Islet of Langerhans (tissue), 1 donor: ENCODE results near the gene FKBP2.

Source experiments
- FAIRE-seq: peaks from one replicate; lab custom pipeline; 2011; peaks lifted over from hg19 to GRCh38; lab: Jason Lieb, UNC

Gene FKBP2

DNA sequence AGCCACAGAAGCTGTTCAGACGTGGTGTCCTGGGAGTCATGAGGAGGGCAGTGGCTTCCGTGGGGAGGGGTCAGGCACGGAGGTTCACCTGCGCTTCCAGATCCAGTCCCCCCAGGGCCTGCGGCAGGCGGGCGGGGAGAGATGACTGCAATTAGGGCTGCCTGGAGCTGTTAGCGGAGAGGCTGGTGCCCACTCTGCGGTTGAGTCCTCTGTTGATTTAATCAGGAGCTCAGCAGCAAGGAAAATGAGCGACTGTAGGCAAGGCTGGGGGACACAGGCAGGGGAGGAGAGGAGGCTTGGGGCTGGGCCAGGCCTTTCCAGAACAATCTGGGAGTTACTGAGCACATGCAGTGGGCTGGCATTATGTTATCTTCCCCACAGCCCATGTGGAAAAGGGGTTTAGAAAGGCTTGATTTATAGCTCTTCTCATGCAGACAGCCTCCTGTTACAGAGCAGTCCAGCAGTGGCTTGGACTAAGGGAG is 23.5 kb downstream of the FKBP2 start:
- FAIRE-seq, result no peak

DNA sequence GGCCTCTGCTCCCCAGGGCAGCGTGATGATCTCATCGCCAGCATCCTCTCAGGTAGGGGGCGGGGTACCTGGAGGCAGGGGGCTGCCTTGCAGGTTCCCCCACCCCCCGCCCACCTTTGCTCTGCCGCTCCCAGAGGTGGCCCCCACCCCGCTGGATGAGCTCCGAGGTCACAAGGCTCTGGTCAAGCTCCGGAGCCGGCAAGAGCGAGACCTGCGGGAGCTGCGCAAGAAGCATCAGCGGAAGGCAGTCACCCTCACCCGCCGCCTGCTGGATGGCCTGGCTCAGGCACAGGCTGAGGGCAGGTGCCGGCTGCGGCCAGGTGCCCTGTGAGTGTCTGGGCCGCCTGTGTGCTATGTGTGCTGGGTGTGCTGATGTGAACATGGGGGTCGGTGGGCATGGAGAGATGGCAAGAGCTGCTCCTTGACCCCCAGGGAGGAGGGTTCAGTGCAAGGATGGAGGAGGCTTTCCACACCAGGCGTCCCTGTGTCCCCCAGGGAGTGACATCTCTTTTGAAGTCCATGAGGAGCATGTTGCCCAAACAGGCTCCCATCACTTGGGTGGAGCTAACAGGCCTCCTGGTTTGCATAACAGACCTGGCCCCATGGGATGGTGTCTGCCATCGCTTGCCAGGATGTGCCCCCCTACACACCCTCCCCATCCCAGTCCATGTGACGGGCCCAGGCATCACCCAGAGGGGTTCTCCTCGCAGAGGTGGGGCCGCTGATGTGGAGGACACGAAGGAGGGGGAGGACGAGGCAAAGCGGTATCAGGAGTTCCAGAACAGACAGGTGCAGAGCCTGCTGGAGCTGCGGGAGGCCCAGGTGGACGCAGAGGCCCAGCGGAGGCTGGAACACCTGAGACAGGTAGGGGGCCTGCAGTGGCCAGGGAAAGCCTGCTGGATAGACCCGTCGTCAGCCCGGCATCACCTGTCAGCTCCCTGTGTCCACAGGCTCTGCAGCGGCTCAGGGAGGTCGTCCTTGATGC is 24.6 kb downstream of the FKBP2 start:
- FAIRE-seq, result no peak

- no peak for FAIRE-seq
Observed at GRCh38 chr11:64266339-64266738, 25.4 kb downstream of the FKBP2 start.

- no peak for FAIRE-seq
Observed at GRCh38 chr11:64267207-64267945, 26.5 kb downstream of the FKBP2 start.

GRCh38 chr11:64268025-64268892 is 27.4 kb downstream of the FKBP2 start:
- FAIRE-seq, result no peak

DNA sequence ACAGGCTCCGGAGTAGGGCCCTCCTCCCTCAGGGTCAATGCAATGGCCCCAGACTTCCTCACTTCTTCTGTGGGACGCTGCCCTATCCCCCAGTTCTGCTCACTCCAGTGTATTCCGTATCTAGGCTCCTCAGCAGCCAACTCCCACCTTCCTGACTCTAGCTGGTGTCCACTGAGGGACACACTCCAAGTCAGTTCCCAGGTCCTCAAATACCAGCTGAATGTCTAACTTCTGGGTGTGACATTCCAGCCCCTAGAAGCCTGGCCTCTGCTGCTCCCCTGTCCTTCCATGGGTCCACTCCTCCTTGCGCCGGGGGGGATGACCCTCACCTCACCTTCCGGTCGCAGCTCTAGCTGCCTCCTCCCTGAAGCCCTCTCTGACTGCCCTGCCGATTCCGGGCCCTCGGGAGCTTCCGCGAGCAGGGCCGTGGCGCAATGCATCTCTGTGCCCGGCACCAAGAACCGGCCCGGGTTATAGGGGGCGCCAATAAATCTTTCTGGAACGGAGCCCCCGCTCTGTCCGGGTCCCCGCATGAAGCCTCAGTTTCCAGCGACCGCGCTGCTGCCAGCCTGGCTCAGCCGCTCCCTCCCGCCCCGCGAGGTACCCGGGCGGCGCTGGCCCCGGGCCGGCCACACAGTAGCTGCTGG is 28.1 kb downstream of the FKBP2 start:
- no peak for FAIRE-seq

- no peak for FAIRE-seq
Observed at GRCh38 chr11:64269540-64270220, 28.8 kb downstream of the FKBP2 start.

DNA sequence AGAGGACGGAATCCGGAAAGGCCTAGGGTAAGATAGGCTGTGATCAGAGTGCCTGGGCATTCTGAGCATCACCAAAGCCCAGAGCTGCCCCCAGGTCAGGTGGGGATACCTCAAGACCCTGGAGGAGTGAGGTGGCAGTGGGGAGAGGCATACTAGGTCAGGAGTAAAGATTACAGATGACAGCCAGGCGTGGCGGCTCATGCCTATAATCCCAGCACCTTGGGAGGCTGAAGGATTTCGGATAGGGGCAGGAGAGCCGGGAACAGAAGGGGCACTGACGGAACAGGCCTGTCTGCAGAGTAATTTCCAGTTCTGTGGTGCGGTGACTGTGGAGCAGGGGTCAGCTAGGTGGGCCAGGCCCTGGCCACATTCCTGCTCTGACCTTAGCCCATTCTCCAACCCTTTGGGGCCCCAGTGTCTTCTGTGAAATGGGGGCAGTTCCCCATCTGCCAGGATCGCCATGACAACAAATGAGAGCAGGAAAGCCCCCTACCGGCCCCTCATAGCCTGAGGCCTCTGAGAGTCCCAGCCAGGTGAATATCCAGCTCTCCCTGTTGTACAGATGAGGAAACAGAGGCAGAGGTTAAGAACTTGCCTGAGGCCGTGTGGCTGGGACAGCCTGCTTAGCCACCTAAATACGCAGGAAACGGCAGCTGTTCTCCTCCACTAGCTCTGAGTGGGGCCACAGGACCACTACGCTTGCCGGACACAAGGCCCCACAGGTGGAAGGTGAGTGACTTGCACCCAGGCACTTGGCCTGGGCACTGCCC is 34.3 kb downstream of the FKBP2 start:
- FAIRE-seq, result no peak

DNA sequence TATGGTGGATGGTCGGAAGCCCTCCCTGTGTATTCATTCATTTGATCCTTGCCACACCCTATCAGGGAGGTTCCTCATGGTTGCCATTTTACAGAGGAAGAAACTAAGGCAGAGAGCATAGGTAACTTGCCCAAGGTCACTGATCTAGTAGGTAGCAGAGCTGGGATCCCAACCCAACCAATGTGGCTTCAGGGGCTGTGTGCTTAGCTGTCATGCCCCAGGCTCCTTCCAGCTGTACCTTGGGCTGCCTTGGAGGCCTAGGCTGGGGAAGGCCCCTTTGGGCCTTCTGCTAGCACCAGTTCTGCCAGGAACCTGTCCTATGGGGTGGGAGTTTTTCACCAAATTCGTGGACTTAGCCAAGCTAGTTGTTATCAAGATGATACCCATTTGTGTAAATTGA is 34.9 kb downstream of the FKBP2 start:
- no peak for FAIRE-seq

GRCh38 chr11:64276653-64277431 is 35.9 kb downstream of the FKBP2 start:
- FAIRE-seq, result no peak

DNA sequence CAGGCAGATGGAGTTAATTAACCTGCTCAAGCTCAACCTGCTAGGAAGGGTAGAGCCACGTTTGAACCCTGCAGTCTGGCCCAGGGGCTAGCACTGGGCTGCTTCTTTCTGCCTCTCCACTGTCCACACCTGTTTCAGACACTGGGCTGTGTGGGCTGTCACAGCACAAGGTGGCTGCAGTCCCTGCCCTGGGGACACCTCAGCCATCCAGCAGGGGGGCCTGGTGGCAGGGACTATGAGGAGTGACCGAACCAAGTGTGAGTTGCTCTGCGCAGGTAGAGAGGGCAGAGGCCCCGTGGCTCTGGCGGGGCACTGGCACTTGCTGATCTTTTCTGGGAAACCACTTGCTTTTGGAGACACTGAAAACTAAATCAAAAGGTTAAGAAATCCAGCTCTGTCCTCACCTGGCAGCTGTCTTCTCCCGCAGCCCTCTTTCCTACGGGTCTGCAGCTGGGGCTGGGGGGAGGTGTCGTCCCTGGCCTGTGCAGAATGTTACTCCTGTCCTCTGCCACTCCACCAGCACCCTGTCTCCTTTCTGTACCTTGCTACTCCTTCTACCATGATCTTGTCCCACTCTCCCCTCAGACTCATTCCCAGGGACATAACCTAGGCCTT is 37.8 kb downstream of the FKBP2 start:
- no peak for FAIRE-seq

DNA sequence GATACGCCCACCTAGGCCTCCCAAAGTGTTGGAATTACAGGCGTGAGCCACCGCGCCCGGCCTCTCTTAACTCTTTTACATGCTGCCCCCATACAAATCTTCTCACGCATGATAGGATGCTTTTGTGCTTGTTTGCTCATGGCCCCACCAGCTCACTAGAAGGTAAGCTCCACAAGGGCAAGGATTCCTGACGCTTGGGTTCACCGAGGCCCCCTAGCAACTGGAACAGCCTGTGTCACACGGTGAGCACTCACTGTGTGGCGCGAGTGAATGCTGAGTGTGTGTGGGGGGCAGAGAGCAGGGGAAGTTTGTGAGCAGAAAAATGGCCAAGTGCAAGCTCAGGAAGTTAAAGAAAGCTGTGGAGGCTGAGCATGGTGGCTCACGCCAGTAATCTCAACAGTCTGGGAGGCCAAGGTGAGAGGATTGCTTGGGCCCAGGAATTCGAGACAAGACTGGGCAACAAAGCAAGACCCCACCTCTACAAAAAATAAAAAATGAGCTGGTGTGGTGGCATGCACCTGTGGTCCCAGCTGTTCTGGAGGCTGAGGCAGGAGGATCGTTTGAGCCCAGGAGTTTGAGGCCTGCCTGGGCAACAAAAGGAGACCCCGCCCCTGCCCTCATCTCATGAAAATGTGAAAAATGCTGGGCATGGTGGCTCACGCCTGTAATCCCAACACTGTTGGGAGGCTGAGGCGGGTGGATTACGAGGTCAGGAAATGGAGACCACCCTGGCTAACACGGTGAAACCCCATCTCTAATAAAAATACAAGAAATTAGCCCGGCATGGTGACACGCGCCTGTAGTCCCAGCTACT is 41.3 kb downstream of the FKBP2 start:
- FAIRE-seq, result no peak

GRCh38 chr11:64283092-64283491 is 42.2 kb downstream of the FKBP2 start:
- no peak for FAIRE-seq

- peak; percentile 90 for FAIRE-seq
Observed at GRCh38 chr11:64284048-64284961, 43.4 kb downstream of the FKBP2 start, which contains the start of gene BAD. TSS of gene BAD (minus strand) at chr11:64284665. CDS start at chr11:64284368, 297 bp downstream.

- FAIRE-seq, result no peak
Observed at GRCh38 chr11:64284962-64285884, 44.3 kb downstream of the FKBP2 start, which contains the start of gene GPR137. TSS of gene GPR137 (plus strand) at chr11:64285848. CDS start at chr11:64286525, 677 bp downstream.
